GM21367 (cell line): ENCODE data around the gene ZNF878.
A peak's percentile ranks its signal among the peaks of the same experiment; 100 is the strongest.

Source experiments
- ATAC-seq: cut with Tn5 transposase; IDR thresholded peaks from one replicate; pipeline ENCODE4 v1.9.1; 2021; ENCODE audit not compliant: unreplicated experiment

The ZNF878 gene

DNA sequence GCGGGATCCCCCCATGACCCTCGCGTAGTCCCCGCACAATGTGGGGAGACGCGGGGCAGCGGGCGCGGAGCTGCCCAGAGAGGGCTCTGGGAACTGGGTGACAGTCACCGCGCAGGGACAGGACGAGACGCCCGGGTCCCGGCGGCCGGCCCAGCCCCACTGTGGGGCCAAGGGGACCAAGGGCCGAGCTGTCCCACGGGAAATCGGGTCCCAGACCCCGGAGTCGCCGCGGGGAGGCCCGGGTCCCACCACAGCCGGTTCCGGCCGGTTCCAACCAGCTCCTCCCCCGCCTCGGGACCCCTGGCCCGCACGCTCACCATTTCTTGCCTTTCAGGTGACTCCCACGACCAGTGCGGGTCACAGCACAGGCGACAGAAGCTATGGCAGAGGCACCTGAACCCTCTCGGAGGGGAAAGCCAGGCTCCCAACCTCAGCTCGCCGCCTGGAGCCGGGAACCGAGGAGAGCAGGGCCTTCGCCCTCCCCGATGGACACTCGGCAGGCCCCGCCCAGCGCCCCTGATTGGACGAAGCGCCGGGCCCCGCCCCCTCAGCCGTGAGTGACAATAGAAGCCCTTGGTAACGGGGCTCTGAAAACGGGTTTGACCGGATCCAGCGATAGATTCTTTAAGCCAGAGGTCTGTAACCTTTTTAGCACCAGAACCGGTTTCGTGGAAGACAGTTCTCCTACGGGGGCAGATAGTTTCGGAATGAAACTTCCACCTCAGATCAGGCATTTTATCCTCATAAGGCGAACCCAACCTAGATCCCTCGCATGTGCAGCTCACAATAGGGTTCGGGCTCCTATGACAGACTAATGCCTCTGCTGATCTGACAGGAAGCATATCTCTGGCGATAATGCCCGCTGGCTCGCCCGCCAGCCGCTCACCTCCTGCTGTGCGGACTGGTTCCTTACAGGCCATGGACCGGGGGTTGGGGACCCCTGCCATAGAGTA lies 17.3 kb downstream of the ZNF878 start, which contains the start of gene ZNF433:
Gene ZNF433, minus strand, starts transcription at position 460 of the 953 bp plus-strand sequence. Its CDS starts 140 bp downstream, at position 320.
- peak; percentile 75 for ATAC-seq

DNA sequence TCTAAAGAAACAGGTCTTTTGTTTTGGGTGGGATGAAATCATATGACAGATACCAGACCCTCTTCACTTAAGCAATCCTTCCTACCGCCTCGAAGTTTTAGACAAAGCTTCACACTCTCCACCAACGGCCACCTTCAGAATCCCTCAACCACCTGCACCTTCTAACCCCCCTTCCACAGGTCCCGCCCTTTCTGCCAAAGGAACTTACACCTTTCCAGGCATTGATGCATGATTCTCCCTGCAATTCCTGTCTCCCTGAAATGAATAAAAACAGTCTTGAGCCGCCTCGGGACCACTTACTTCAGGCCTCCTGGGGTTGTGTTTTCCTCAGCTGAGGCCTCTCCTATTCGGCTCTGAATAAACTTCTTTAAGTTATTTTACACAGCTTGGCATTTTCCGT lies 18.1 kb downstream of the ZNF878 start:
- ATAC-seq = no peak

DNA sequence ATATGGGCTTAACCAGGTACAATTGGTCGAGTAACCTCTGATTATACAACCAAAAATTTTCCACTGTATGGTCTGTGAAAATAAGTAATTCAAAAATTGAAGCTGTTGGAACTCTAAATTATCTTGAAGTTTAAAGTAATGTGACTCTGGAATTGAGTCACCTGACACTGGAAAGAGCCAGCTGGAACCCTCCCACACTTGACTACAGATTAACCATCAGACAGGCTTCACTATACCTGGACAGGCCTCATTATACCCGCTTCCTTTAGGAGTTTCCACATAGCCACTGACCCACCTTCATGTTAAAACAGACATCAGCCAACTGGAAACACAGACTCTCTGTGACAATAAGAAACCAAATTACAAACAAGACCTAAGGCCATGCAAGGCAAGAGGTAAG lies 18.6 kb downstream of the ZNF878 start:
- ATAC-seq = no peak

DNA sequence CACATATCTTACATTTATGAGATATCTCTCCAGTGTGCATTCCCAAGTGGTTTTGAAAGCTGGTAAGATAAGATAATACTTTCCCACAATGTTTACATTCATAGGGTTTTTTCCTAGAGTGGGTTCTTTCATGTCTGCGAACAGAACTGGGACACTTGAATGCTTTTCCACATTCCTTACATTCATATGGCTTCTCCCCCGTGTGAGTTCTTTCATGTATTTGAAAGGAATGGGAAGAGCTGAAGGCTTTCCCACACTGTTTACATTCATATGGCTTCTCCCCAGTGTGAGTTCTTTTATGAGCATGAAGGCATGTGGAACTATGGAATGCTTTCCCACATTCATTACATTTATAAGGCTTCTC lies 37.0 kb downstream of the ZNF878 start:
- ATAC-seq = no peak

DNA sequence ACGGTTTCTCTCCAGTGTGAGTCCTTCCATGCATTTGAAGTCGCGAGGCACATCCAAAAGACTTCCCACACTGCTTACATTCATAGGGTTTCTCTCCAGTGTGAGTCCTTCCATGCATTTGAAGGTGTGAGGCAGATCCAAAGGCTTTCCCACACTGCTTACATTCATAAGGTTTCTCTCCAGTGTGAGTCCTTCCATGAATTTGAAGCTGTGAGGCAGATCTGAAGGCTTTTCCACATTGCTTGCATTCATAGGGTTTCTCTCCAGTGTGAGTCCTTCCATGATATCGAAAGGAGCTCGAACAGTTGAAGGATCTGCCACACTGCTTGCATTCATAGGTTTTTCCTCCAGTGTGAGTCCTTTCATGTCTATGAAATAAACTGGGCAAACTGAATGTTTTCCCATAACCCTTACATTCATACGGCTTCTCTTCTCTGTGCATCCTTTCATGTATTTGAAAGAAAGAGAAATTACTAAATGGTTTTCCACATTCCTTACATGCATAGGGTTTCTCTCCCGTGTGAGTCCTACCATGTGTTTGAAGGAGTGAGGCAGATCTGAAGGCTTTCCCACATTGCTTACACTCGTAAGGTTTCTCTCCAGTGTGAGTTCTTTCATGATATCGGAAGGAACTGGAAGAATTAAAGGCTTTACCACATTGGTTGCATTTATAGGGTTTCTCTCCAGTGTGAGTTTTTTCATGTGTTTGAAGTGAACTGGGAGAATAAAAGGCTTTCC lies 37.6 kb downstream of the ZNF878 start:
- ATAC-seq = no peak

DNA sequence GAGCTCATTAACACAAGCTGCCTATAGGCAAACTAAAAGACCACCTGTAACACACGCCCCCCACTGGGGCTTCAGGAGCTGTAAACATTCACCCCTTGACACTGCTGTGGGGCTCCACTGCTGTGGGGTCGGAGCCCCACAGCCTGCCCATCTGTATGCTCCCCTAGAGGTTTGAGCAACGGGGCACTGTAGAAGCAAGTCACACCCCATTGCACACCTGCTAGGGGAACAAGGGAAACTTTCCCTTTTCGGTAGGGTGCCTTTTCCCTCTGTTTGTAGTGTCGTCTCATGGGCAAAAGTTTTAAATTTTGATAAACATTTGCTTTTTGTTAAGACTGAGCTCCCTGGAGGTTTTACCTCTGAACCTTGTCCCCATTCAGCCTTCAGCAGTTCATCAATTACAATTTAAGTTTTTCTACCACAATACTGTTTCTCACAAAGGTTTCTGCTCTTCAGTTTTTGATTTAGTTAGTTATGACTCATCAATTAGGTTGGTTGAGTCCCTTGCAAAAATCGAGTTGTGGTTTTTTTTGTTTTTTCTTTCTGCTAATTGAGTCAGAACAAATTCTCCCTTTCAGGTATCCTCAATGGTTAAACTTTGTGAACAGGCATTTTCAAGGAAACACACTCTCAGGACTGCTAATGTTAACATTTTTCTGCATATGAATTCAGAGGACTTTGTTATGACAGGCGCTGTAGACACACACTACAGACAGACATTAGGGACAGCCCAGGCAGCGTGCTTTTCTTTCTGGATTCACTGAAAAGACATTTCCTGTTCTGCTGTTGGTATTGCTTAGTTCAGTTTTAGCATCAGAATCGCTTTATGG lies 52.4 kb downstream of the ZNF878 start:
- ATAC-seq = peak; percentile 60

DNA sequence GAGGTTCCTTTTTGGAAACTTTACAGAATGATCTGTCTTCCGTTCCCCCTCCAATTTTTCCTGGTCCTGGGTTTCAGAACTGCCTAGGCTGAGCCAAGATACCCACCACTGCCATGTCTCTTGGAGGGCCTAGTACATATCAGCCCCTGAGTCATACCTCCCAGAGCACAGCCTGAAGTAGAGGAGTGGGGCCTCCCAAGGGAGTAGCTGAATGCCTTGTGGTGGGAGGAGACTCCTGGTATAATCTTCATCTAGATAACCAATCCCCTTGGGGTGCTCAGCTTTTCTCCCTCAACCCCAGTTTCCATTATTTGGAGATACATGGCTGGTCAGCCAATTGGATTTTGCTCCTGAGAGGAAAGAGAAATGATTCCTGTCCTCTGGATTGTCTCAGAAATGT lies 57.6 kb downstream of the ZNF878 start:
- no peak for ATAC-seq
